HL-60 (cell line): ENCODE measurements around the gene RPS19BP1.

Source experiments
- CTCF ChIP-seq: IDR thresholded peaks from one replicate; pipeline ENCODE4 v1.5.1; 2011; ENCODE audit warnings: low read length, control low read depth, inconsistent platforms; ENCODE audit not compliant: insufficient read depth
- GABPA ChIP-seq: IDR thresholded peaks from 2 replicates; pipeline ENCODE4 v1.6.1; 2012; ENCODE audit warnings: low read depth
- POLR2AphosphoS5 ChIP-seq: IDR thresholded peaks from 2 replicates; pipeline ENCODE4 v1.6.1; 2012; ENCODE audit warnings: low read depth
- REST ChIP-seq: IDR thresholded peaks from 2 replicates; pipeline ENCODE4 v1.6.1; 2012; ENCODE audit warnings: low read depth; ENCODE audit not compliant: insufficient replicate concordance
- SPI1 ChIP-seq: IDR thresholded peaks from 2 replicates; pipeline ENCODE4 v1.6.1; 2012; ENCODE audit warnings: low read depth, mild to moderate bottlenecking, borderline replicate concordance

- TF ChIP-seq CTCF (no peak), POLR2AphosphoS5 (no peak), REST (no peak), GABPA (no peak), SPI1 (no peak)
Measured at GRCh38 chr22:39510529-39511149, 21.9 kb downstream of the RPS19BP1 start.
